SW480 (cell line): ENCODE results near the gene WDFY4.

ENCODE experiments used
- DNase-seq: peaks from one replicate; pipeline ENCODE4 v3.0.0-alpha.2; 2016; ENCODE audit warnings: low spot score

The WDFY4 gene

DNA sequence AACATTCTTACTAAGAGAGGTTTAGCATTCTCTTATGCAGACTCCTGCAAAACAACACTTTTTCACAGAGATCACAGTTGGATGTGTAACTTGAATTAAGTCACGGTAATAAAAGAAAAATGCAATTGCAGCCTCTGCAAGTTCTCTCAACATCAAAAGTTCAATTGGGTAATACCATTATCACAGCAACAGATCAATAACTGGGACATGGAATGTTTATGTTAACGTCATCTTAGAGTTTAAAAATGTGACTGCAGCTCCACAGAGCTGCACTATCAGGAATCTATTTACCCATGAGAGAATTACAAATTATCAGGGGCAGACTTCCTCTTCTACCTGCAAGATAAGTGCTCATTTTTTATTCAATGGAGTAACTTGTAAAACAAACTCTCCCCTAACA, 344.0 kb downstream of the WDFY4 start:
- DNase-seq = no peak

DNA sequence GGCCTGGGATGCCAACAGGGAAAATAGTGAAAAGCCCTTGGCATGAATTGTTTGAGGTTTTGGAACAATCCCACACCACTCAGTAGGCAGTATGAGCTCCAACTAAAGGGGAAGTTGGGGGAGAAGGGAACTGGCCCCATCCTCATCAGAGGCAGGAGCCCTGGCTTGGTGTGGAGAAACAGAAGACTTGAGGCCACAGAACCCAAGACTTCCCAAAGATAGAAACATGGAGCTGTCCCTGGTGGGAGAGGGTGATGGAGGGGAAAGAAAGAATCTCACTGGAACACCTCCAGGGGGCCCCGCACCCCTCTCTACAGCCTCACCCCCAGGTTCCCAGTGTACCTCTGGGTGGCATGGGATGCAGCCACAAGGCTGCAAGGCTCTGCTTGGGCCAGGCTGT, 345.0 kb downstream of the WDFY4 start:
- DNase-seq = no peak
